HepG2 (cell line): Measurements from ENCODE around the gene SEMA7A. TPM values are rescaled to one million over a fixed set of nuclear protein-coding genes. Genes with fewer than 3 reads are reported as not detected.

Experiments used
- ATAD3A ChIP-seq: sonication (generic); formaldehyde crosslinking; IDR thresholded peaks from 2 replicates; pipeline ENCODE4 v1.4.0; 2020; ENCODE audit warnings: missing genetic modification reagents
- GABPB1 ChIP-seq: IDR thresholded peaks from 2 replicates; pipeline ENCODE4 v1.6.1; 2016; ENCODE audit warnings: mild to moderate bottlenecking, missing genetic modification reagents, moderate library complexity, missing compliant biosample characterization
- MAFG ChIP-seq: sonication (generic); formaldehyde crosslinking; IDR thresholded peaks from 2 replicates; pipeline ENCODE4 v1.5.1; 2020; ENCODE audit warnings: mild to moderate bottlenecking, missing genetic modification reagents
- MTA3 ChIP-seq: sonication (generic); formaldehyde crosslinking; IDR thresholded peaks from 2 replicates; pipeline ENCODE4 v1.4.0; 2020; ENCODE audit warnings: missing genetic modification reagents
- PAWR ChIP-seq: sonication (generic); formaldehyde crosslinking; IDR thresholded peaks from 2 replicates; pipeline ENCODE4 v1.4.0; 2020; ENCODE audit warnings: missing genetic modification reagents, mild to moderate bottlenecking, borderline replicate concordance
- RFXANK ChIP-seq: IDR thresholded peaks from 2 replicates; pipeline ENCODE4 v1.6.1; 2016
- SMARCC2 ChIP-seq: fragments of 450-650 bp; IDR thresholded peaks from 2 replicates; pipeline ENCODE4 v1.6.1; 2017; ENCODE audit warnings: antibody characterized with exemption, mild to moderate bottlenecking
- ZBTB1 ChIP-seq: sonication (generic); formaldehyde crosslinking; IDR thresholded peaks from 2 replicates; pipeline ENCODE4 v1.4.0; 2020; ENCODE audit warnings: missing genetic modification reagents, borderline replicate concordance
- ZNF34 ChIP-seq: sonication (generic); formaldehyde crosslinking; IDR thresholded peaks from 2 replicates; pipeline ENCODE4 v1.4.0; 2020; ENCODE audit warnings: mild to moderate bottlenecking, missing genetic modification reagents, borderline replicate concordance
- ZNF468 ChIP-seq: sonication (generic); formaldehyde crosslinking; IDR thresholded peaks from 2 replicates; pipeline ENCODE4 v1.8.0; 2022; ENCODE audit warnings: mild to moderate bottlenecking, moderate library complexity, missing genetic modification reagents
- ZNF737 ChIP-seq: sonication (generic); formaldehyde crosslinking; IDR thresholded peaks from 2 replicates; pipeline ENCODE4 v1.5.0; 2020; ENCODE audit warnings: missing genetic modification reagents, mild to moderate bottlenecking, borderline replicate concordance
- ZNF777 ChIP-seq: sonication (generic); formaldehyde crosslinking; IDR thresholded peaks from 2 replicates; pipeline ENCODE4 v1.4.0; 2020; ENCODE audit warnings: missing genetic modification reagents
- polyA plus RNA-seq, 8 experiments: library from polyadenylated mRNA; depleted of rRNA in 3 of 8; stranded (reverse) in 7 of 8; unstranded in 1 of 8; fragments of >200 nt; fragmentation: Illumina TruSeq in 4 of 8; extraction: Trizol in 4 of 8; gene quantifications; 2 replicates each; pipeline versions ENCODE4 v1.2.1 to v1.2.3, GENCODE V29; 2011 to 2016; ENCODE audit warnings: low read depth in 4 of 8, missing spikeins in 1 of 8, mixed read lengths in 1 of 8; ENCODE audit not compliant: insufficient read depth in 1 of 8
- total RNA-seq, 5 experiments: library from RNA; depleted of rRNA; stranded (reverse); fragments of >200 nt; fragmentation: Illumina TruSeq; extraction: Trizol; gene quantifications; 2 replicates each; pipeline ENCODE4 v1.2.3, GENCODE V29; 2016; ENCODE audit warnings: low read depth in 1 of 5
- TF ChIP-seq, protein P1 (sequence below): sonication (generic); formaldehyde crosslinking; IDR thresholded peaks from 2 replicates; pipeline ENCODE4 v1.5.1; 2020; ENCODE audit warnings: missing genetic modification reagents, mild to moderate bottlenecking, borderline replicate concordance
- TF ChIP-seq, protein P2 (sequence below): sonication (generic); formaldehyde crosslinking; IDR thresholded peaks from 2 replicates; pipeline ENCODE4 v1.4.0; 2020; ENCODE audit warnings: missing genetic modification reagents, borderline replicate concordance
- TF ChIP-seq, protein P3 (sequence below): sonication (generic); formaldehyde crosslinking; conservative IDR thresholded peaks from 2 replicates; pipeline ENCODE4 v1.4.0; 2020; ENCODE audit warnings: missing genetic modification reagents
- TF ChIP-seq, protein P4 (sequence below): sonication (generic); formaldehyde crosslinking; IDR thresholded peaks from 2 replicates; pipeline ENCODE4 v1.5.0; 2020; ENCODE audit warnings: missing genetic modification reagents, mild to moderate bottlenecking, borderline replicate concordance
- TF ChIP-seq, protein P5 (sequence below): IDR thresholded peaks from 2 replicates; pipeline ENCODE4 v1.6.1; 2016; ENCODE audit warnings: missing biosample characterization, missing genetic modification reagents, low read depth

Gene SEMA7A
- total and polyA plus RNA-seq, 2 of the 13 experiments (the other 11 are each of a cell fraction or from before 2014, with no cell fraction given): 9.0 to 15.8 TPM

DNA sequence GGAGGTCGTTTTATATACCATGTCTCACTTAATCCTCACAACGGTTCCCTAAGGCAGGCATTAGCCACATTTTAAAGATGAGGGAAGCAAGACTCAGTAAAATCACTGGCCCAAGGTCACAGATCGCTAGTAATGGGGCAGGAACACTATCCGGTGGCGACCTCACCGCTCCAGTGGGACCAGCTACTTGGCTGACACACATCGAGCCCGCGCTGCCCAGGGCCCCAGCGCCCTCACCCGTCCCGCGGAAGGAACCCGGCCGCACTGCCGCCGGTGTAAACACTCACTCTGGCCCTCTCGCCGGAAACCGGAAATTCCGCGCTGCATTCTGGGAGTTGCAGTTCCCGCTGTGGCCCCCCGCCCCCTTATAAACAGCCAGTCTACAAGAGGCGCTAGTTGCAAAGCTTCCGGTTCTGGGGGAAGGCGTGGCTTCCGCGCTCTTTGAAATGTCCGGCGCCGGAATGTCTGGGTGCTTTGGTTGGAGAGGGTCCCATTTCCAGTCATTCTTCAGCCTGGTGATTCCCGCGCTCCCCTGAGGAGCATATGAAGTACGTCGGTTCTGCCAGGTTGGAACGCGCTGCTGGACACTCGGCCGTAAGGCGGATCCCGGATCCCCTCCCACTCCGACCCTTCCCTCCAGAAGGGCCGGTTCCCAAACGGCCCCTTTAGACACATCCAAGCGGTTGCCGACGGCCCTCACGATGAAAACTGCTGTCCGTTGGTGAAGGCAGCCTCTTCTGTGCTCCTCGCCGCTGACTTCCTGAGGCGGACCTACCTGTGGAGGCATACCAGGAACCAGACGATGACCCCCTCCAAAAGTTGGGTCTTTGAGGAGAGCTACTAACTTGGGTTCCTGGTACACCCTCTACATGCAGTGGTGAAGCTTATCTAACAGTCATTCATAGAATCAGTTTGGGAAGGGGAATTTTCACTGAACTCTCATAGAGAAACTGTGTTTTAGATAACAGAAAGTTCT lies 27.4 kb upstream of the SEMA7A start, which contains the start of gene UBL7 (continued):
- TF ChIP-seq ZNF737 (no peak; the same call in 1 of the 2 replicates), GABPB1 (CRISPR knock-in tag) (peak; percentile 99), SMARCC2 (no peak), ATAD3A (CRISPR knock-in tag) (no peak), RFXANK (CRISPR knock-in tag) (no peak), MTA3 (CRISPR knock-in tag) (no peak), PAWR (CRISPR knock-in tag) (no peak), MAFG (CRISPR knock-in tag) (no peak), ZNF34 (CRISPR knock-in tag) (no peak), ZNF777 (CRISPR knock-in tag) (peak; percentile 60; the same call in 1 of the 2 replicates), ZBTB1 (CRISPR knock-in tag) (no peak), ZNF468 (CRISPR knock-in tag) (no peak)
- TF ChIP-seq, protein P1, sequence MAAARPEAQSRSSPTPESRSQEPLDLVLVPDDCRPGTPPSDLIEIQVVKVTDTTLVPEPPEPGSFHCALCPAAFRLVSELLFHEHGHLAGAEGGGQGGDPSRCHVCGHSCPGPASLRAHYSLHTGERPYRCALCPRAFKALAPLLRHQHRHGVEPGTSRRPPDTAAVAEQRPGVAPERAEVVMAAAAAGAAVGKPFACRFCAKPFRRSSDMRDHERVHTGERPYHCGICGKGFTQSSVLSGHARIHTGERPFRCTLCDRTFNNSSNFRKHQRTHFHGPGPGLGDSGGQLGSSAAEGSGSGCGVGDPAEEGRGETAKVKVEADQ (CRISPR knock-in tag): peak; percentile 25; the same call in 1 of the 2 replicates
- TF ChIP-seq, protein P2, sequence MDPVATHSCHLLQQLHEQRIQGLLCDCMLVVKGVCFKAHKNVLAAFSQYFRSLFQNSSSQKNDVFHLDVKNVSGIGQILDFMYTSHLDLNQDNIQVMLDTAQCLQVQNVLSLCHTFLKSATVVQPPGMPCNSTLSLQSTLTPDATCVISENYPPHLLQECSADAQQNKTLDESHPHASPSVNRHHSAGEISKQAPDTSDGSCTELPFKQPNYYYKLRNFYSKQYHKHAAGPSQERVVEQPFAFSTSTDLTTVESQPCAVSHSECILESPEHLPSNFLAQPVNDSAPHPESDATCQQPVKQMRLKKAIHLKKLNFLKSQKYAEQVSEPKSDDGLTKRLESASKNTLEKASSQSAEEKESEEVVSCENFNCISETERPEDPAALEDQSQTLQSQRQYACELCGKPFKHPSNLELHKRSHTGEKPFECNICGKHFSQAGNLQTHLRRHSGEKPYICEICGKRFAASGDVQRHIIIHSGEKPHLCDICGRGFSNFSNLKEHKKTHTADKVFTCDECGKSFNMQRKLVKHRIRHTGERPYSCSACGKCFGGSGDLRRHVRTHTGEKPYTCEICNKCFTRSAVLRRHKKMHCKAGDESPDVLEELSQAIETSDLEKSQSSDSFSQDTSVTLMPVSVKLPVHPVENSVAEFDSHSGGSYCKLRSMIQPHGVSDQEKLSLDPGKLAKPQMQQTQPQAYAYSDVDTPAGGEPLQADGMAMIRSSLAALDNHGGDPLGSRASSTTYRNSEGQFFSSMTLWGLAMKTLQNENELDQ (CRISPR knock-in tag): no peak
- TF ChIP-seq, protein P3, sequence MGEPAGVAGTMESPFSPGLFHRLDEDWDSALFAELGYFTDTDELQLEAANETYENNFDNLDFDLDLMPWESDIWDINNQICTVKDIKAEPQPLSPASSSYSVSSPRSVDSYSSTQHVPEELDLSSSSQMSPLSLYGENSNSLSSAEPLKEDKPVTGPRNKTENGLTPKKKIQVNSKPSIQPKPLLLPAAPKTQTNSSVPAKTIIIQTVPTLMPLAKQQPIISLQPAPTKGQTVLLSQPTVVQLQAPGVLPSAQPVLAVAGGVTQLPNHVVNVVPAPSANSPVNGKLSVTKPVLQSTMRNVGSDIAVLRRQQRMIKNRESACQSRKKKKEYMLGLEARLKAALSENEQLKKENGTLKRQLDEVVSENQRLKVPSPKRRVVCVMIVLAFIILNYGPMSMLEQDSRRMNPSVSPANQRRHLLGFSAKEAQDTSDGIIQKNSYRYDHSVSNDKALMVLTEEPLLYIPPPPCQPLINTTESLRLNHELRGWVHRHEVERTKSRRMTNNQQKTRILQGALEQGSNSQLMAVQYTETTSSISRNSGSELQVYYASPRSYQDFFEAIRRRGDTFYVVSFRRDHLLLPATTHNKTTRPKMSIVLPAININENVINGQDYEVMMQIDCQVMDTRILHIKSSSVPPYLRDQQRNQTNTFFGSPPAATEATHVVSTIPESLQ: no peak
- TF ChIP-seq, protein P4, sequence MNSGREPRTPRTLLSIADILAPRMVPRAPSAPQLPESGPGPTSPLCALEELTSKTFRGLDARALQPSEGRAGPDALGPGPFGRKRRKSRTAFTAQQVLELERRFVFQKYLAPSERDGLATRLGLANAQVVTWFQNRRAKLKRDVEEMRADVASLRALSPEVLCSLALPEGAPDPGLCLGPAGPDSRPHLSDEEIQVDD (CRISPR knock-in tag): no peak
- TF ChIP-seq, protein P5, sequence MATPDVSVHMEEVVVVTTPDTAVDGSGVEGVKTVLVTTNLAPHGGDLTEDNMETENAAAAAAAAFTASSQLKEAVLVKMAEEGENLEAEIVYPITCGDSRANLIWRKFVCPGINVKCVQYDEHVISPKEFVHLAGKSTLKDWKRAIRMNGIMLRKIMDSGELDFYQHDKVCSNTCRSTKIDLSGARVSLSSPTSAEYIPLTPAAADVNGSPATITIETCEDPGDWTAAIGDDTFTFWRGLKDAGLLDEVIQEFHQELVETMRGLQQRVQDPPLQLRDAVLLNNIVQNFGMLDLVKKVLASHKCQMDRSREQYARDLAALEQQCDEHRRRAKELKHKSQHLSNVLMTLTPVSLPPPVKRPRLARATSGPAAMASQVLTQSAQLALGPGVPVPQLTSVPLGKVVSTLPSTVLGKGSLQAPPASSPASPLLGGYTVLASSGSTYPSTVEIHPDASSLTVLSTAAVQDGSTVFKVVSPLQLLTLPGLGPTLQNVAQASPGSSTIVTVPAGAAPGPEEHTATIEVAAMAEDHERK (CRISPR knock-in tag): no peak
